RWPE2 (cell line): ENCODE results near the gene LGR4.

Source experiments
- ATAC-seq: fragments of 200-7000 bp; cut with Tn5 transposase; 3 replicates; pipeline ENCODE4 v1.9.1; 2021; ENCODE audit warnings: low read depth
- DNase-seq: peaks from one replicate; pipeline ENCODE4 v3.0.0-alpha.2; 2020; ENCODE audit warnings: low spot score
- H3K27ac ChIP-seq: fragments of 450-650 bp; 2 replicates; pipeline ENCODE4 v1.5.1; 2017; ENCODE audit warnings: mild to moderate bottlenecking; ENCODE audit not compliant: poor library complexity, severe bottlenecking
- H3K27me3 ChIP-seq: fragments of 250-450 bp; sonication (Bioruptor Pico); 2 replicates; pipeline ENCODE4 v1.5.1; 2021; ENCODE audit warnings: mild to moderate bottlenecking, moderate library complexity; ENCODE audit not compliant: insufficient read depth, poor library complexity, severe bottlenecking
- H3K36me3 ChIP-seq: fragments of 250-450 bp; sonication (Bioruptor Pico); 2 replicates; pipeline ENCODE4 v1.5.1; 2020; ENCODE audit warnings: low read depth, mild to moderate bottlenecking, moderate library complexity
- H3K4me1 ChIP-seq: fragments of 250-450 bp; sonication (Bioruptor Pico); 2 replicates; pipeline ENCODE4 v1.5.1; 2021; ENCODE audit warnings: mild to moderate bottlenecking, moderate library complexity; ENCODE audit not compliant: insufficient read depth, poor library complexity, severe bottlenecking
- H3K4me3 ChIP-seq: fragments of 250-450 bp; sonication (Bioruptor Pico); 2 replicates; pipeline ENCODE4 v1.5.1; 2021; ENCODE audit warnings: mild to moderate bottlenecking, moderate library complexity; ENCODE audit not compliant: severe bottlenecking
- H3K9me3 ChIP-seq: fragments of 250-450 bp; sonication (Bioruptor Pico); 2 replicates; pipeline ENCODE4 v1.5.1; 2021; ENCODE audit warnings: mild to moderate bottlenecking, moderate library complexity; ENCODE audit not compliant: severe bottlenecking
- TF ChIP-seq, protein P1 (sequence below): fragments of 450-650 bp; IDR thresholded peaks from one replicate; pipeline ENCODE4 v1.5.1; 2017; ENCODE audit warnings: mild to moderate bottlenecking, moderate library complexity; ENCODE audit not compliant: poor library complexity, severe bottlenecking

Gene LGR4

DNA sequence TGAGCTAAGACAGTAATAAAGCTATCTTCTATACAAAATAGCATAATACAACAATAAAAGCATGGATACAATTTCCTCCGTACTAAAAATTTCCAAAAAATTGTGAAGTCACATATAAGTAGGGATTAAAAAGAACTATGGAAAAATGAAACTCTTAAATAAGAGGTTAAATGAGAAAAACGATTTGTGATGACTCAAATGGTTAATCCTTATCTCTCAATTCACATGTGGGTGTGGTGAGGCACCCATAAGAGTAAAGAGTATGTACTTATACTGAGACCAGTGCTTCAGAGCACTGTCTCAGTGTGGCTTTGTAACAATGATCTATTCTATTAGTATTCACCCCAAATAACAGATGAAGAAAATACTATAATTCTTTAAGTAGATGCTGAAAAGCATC, 84.6 kb downstream of the LGR4 start:
- no peak overlapping the region for H3K27ac ChIP-seq
- no peak for ATAC-seq
- peaks cover 24% of the 10 kb centered on the region for H3K4me1 ChIP-seq
- no peaks in the 10 kb centered on the region for H3K9me3 ChIP-seq
- no peaks in the 10 kb centered on the region for H3K27me3 ChIP-seq
- DNase-seq: no peak
- TF ChIP-seq, protein P1, sequence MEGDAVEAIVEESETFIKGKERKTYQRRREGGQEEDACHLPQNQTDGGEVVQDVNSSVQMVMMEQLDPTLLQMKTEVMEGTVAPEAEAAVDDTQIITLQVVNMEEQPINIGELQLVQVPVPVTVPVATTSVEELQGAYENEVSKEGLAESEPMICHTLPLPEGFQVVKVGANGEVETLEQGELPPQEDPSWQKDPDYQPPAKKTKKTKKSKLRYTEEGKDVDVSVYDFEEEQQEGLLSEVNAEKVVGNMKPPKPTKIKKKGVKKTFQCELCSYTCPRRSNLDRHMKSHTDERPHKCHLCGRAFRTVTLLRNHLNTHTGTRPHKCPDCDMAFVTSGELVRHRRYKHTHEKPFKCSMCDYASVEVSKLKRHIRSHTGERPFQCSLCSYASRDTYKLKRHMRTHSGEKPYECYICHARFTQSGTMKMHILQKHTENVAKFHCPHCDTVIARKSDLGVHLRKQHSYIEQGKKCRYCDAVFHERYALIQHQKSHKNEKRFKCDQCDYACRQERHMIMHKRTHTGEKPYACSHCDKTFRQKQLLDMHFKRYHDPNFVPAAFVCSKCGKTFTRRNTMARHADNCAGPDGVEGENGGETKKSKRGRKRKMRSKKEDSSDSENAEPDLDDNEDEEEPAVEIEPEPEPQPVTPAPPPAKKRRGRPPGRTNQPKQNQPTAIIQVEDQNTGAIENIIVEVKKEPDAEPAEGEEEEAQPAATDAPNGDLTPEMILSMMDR: no peak
- H3K36me3 ChIP-seq: peaks cover 17% of the 10 kb centered on the region
- no peak overlapping the region for H3K4me3 ChIP-seq

DNA sequence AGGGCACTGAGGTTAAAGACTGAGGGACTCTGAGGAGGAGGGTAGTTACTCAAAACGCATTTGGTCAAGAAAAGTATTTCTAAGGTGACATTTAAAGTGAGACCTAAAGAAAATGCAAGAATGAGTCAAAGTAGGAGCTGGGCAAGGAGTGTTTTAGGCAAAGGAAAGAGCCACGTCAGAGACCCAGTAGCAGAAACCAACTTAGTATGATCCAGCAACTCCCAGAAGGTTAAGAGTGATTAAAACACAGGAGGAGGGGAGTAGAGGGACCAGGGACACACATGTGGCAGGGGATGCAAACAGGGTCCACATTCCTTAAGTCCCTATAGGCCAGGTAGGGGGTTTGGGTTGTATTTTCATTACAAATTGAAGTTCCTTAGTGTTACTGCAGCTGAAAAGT, 85.2 kb downstream of the LGR4 start:
- Histone ChIP-seq H3K27me3 (no peaks in the 10 kb centered on the region), H3K4me1 (peaks cover 18% of the 10 kb centered on the region), H3K9me3 (no peaks in the 10 kb centered on the region), H3K4me3 (no peak overlapping the region), H3K27ac (no peak overlapping the region), H3K36me3 (peaks cover 18% of the 10 kb centered on the region)
- TF ChIP-seq, protein P1: no peak
- ATAC-seq (no peak), DNase-seq (no peak)

DNA sequence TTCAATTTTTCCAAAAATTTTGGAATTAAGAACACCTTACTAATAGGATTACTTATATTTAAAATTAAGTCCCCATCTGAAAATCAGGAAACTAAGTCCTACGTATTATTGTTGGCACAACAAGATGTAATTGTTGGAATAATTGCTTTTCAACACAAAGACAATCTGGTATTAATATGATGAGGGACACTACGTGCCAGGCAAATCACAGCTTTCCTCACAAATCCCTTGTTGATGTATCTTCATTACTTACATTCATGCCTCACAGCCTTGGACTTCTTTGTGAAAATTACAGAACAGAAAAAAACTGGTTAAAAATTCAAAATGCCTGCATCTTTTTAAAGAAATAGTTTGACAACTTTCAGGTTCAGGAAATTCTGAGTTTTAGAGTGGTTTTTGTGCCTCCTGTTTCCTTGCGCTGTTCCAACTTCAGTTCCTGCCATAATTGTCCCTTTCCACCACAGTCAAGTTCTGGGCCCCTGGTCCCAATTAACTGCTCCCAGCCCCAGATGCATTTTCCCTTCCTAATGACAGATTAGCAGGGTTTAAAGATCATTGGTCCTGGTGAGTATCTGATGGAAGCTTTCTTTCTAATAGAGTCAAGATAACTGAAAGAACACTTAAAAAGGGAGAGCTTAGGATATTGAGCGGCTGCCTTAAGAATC, 86.3 kb downstream of the LGR4 start:
- H3K27ac ChIP-seq: no peak overlapping the region
- TF ChIP-seq, protein P1: no peak
- H3K4me1 ChIP-seq: peaks cover 9% of the 10 kb centered on the region

DNA sequence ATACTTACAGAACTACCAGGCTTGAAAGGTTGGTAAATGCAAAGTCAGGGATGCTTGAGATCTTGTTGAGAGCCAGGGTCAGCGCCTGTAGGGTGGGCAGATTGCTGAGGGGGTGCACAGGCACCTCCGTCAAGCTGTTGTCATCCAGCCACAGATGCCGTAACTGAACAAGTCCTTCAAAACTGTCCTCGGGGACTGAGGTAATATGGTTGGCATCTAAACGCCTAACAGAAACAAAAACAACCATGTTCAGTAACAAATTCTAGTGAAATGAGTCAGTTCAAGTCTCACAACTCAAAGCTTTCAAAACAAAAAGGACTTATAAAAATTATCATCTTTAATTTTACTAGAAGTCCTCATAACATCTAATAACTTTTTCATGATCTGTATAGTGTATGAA, 87.3 kb downstream of the LGR4 start:
- DNase-seq (no peak), ATAC-seq (no peak)
- TF ChIP-seq, protein P1: no peak
- Histone ChIP-seq H3K4me1 (peaks cover 7% of the 10 kb centered on the region), H3K9me3 (no peaks in the 10 kb centered on the region), H3K27me3 (no peaks in the 10 kb centered on the region), H3K4me3 (no peak overlapping the region), H3K36me3 (peaks cover 35% of the 10 kb centered on the region), H3K27ac (no peak overlapping the region)

More for the DNA sequence above, 86.3 kb downstream of the LGR4 start:
- Histone ChIP-seq H3K36me3 (peaks cover 28% of the 10 kb centered on the region), H3K4me3 (no peak overlapping the region), H3K27me3 (no peaks in the 10 kb centered on the region), H3K9me3 (no peaks in the 10 kb centered on the region)
- ATAC-seq (no peak), DNase-seq (no peak)

DNA sequence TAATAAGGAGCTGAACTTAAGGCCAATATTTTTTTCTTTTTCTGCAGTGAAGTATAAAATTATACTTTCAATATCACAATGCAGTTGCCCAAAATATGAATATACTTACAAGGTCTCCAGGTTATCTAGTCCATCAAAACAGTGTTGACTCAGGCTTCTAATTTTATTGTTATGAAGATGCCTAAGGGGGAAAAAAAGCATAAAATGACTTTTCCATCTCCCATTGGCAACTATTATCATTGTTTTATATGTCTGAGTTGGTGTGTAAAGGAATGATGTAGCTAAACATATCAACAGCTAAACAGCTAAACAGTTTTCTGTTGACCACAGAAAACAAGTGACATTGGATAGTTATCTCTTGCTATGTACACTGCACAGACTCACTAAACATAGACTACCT, 88.4 kb downstream of the LGR4 start:
- Histone ChIP-seq H3K27me3 (no peaks in the 10 kb centered on the region), H3K36me3 (peaks cover 38% of the 10 kb centered on the region), H3K27ac (no peak overlapping the region), H3K4me3 (no peak overlapping the region), H3K4me1 (peaks cover 7% of the 10 kb centered on the region), H3K9me3 (no peaks in the 10 kb centered on the region)
- no peak for DNase-seq
- TF ChIP-seq, protein P1: no peak
- no peak for ATAC-seq
